Hepatocyte (in vitro differentiated cells): Measurements from ENCODE around the gene HTR6. TPM values are rescaled to one million over a fixed set of nuclear protein-coding genes. Genes with fewer than 3 reads are reported as not detected.

Experiments
- DNase-seq: peaks from one replicate; pipeline ENCODE4 v3.0.0-alpha.2; 2016; ENCODE audit warnings: low spot score
- H2AFZ ChIP-seq: fragments of 200-600 bp; sonication (generic); 2 replicates; pipeline ENCODE4 v1.6.0; 2016; ENCODE audit warnings: antibody characterized with exemption, mild to moderate bottlenecking
- H3K27ac ChIP-seq: fragments of 200-600 bp; sonication (generic); 2 replicates; pipeline ENCODE4 v1.5.1; 2016; ENCODE audit warnings: mild to moderate bottlenecking
- H3K27me3 ChIP-seq: fragments of 200-600 bp; sonication (generic); 2 replicates; pipeline ENCODE4 v1.6.1; 2016
- H3K36me3 ChIP-seq: fragments of 200-600 bp; sonication (generic); replicated peaks from 2 replicates; pipeline ENCODE4 v1.5.1; 2016; ENCODE audit warnings: low read depth; ENCODE audit not compliant: insufficient read depth
- H3K4me1 ChIP-seq: fragments of 200-600 bp; sonication (generic); 2 replicates; pipeline ENCODE4 v1.5.1; 2016; ENCODE audit warnings: mild to moderate bottlenecking, moderate library complexity; ENCODE audit not compliant: insufficient read depth
- H3K4me2 ChIP-seq: fragments of 200-600 bp; sonication (generic); 2 replicates; pipeline ENCODE4 v1.6.0; 2016
- H3K4me3 ChIP-seq: fragments of 200-600 bp; sonication (generic); 2 replicates; pipeline ENCODE4 v1.5.1; 2016; ENCODE audit warnings: mild to moderate bottlenecking
- H3K79me2 ChIP-seq: fragments of 200-600 bp; sonication (generic); 2 replicates; pipeline ENCODE4 v1.6.0; 2017; ENCODE audit warnings: mild to moderate bottlenecking
- H3K9me2 ChIP-seq: fragments of 200-600 bp; sonication (generic); replicated peaks from 2 replicates; pipeline ENCODE4 v1.6.0; 2017; ENCODE audit warnings: mild to moderate bottlenecking; ENCODE audit not compliant: insufficient read depth
- H3K9me3 ChIP-seq: fragments of 200-600 bp; sonication (generic); 2 replicates; pipeline ENCODE4 v1.5.1; 2016; ENCODE audit warnings: low read depth, mild to moderate bottlenecking
- H4K20me1 ChIP-seq: fragments of 200-600 bp; sonication (generic); 2 replicates; pipeline ENCODE4 v1.6.0; 2016; ENCODE audit warnings: mild to moderate bottlenecking; ENCODE audit not compliant: insufficient read depth, poor library complexity, severe bottlenecking
- EZH2 ChIP-seq: fragments of 200-600 bp; sonication (generic); IDR thresholded peaks from 2 replicates; pipeline ENCODE4 v1.6.1; 2016; ENCODE audit warnings: antibody characterized with exemption, mild to moderate bottlenecking, borderline replicate concordance
- EZH2phosphoT487 ChIP-seq: fragments of 200-600 bp; sonication (generic); IDR thresholded peaks from one replicate; pipeline ENCODE4 v1.6.1; 2018; ENCODE audit warnings: antibody characterized with exemption, mild to moderate bottlenecking, low read depth, moderate library complexity; ENCODE audit not compliant: unreplicated experiment, severe bottlenecking
- WGBS: methylation state at CpG from one replicate; pipeline ENCODE4 v1.1.6; 2016; ENCODE audit warnings: low lambda C conversion rate; ENCODE audit errors: missing lambda C conversion rate; 5-methylcytosine and 5-hydroxymethylcytosine counted together
- polyA plus RNA-seq: library from polyadenylated mRNA; unstranded; fragments of >200 nt; fragmentation: Nextera tagmentation; extraction: Ambion mirVana; gene quantifications from 2 replicates; pipeline ENCODE4 v1.2.1, GENCODE V29; 2016
- total RNA-seq: library from RNA; depleted of rRNA; stranded (reverse); fragments of >200 nt; gene quantifications from 2 replicates; pipeline ENCODE4 v1.2.3, GENCODE V29; 2014
- TF ChIP-seq, protein P1 (sequence below): fragments of 200-600 bp; sonication (generic); IDR thresholded peaks from 2 replicates; pipeline ENCODE4 v1.5.1; 2016; ENCODE audit warnings: antibody characterized with exemption, mild to moderate bottlenecking; ENCODE audit not compliant: poor library complexity

Gene HTR6
- total and polyA plus RNA-seq, 2 experiments from 2014 or later: not detected

DNA sequence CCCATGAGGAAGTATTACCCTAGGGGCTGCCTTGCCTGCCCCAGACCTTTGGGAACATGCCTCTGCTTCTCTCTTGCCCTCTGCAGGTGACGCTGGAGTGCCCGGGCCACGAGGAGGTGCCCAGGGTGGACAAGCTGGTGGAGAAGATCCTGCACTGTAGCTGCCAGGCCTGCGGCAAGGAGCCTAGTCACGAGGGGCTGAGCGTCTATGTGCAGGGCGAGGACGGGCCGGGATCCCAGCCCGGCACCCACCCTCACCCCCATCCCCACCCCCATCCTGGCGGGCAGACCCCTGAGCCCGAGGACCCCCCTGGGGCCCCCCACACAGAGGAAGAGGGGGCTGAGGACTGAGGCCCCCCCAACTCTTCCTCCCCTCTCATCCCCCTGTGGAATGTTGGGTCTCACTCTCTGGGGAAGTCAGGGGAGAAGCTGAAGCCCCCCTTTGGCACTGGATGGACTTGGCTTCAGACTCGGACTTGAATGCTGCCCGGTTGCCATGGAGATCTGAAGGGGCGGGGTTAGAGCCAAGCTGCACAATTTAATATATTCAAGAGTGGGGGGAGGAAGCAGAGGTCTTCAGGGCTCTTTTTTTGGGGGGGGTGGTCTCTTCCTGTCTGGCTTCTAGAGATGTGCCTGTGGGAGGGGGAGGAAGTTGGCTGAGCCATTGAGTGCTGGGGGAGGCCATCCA is 7.8 kb upstream of the HTR6 start:
- Histone ChIP-seq H3K27ac (no peak overlapping the region), H3K27me3 (peaks cover under 1% of the 10 kb centered on the region), H3K9me2 (no peaks in the 10 kb centered on the region), H4K20me1 (no peaks in the 10 kb centered on the region), H2AFZ (no peak overlapping the region), H3K79me2 (no peaks in the 10 kb centered on the region), H3K4me2 (no peak overlapping the region), H3K4me1 (no peaks in the 10 kb centered on the region), H3K4me3 (no peak overlapping the region), H3K36me3 (no peaks in the 10 kb centered on the region), H3K9me3 (no peaks in the 10 kb centered on the region)
- DNase-seq: no peak
- 89% methylated on average over 14 of the region's 15 CpGs for WGBS
- no peak for TF ChIP-seq EZH2
- TF ChIP-seq, protein P1, sequence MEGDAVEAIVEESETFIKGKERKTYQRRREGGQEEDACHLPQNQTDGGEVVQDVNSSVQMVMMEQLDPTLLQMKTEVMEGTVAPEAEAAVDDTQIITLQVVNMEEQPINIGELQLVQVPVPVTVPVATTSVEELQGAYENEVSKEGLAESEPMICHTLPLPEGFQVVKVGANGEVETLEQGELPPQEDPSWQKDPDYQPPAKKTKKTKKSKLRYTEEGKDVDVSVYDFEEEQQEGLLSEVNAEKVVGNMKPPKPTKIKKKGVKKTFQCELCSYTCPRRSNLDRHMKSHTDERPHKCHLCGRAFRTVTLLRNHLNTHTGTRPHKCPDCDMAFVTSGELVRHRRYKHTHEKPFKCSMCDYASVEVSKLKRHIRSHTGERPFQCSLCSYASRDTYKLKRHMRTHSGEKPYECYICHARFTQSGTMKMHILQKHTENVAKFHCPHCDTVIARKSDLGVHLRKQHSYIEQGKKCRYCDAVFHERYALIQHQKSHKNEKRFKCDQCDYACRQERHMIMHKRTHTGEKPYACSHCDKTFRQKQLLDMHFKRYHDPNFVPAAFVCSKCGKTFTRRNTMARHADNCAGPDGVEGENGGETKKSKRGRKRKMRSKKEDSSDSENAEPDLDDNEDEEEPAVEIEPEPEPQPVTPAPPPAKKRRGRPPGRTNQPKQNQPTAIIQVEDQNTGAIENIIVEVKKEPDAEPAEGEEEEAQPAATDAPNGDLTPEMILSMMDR: no peak
- no peak for TF ChIP-seq EZH2phosphoT487

DNA sequence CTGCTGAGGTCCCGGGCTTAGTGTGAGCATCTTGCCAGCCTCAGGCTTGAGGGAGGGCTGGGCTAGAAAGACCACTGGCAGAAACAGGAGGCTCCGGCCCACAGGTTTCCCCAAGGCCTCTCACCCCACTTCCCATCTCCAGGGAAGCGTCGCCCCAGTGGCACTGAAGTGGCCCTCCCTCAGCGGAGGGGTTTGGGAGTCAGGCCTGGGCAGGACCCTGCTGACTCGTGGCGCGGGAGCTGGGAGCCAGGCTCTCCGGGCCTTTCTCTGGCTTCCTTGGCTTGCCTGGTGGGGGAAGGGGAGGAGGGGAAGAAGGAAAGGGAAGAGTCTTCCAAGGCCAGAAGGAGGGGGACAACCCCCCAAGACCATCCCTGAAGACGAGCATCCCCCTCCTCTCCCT is 7.2 kb upstream of the HTR6 start:
- 94% methylated on average over 9 of the region's 10 CpGs for WGBS

DNA sequence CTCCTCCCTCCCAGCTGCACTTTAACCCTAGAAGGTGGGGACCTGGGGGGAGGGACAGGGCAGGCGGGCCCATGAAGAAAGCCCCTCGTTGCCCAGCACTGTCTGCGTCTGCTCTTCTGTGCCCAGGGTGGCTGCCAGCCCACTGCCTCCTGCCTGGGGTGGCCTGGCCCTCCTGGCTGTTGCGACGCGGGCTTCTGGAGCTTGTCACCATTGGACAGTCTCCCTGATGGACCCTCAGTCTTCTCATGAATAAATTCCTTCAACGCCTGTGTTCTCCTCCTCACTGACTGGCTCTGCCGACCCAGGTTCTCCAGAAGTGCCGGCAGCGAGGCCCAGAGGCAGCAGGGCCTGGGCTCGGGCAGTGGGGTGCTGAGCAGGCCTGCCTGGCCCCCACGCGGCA is 6.5 kb upstream of the HTR6 start:
- 97% methylated on average over 10 of the region's 13 CpGs for WGBS
- H3K36me3 ChIP-seq: no peaks in the 10 kb centered on the region
- no peak overlapping the region for H2AFZ ChIP-seq
- peaks cover 10% of the 10 kb centered on the region for H3K27me3 ChIP-seq
- no peaks in the 10 kb centered on the region for H3K9me3 ChIP-seq
- no peak overlapping the region for H3K4me2 ChIP-seq
- H3K27ac ChIP-seq: no peak overlapping the region
- no peaks in the 10 kb centered on the region for H3K9me2 ChIP-seq
- H3K4me3 ChIP-seq: no peak overlapping the region
- no peaks in the 10 kb centered on the region for H4K20me1 ChIP-seq
- DNase-seq: no peak
- TF ChIP-seq EZH2phosphoT487 (no peak), EZH2 (no peak)
- TF ChIP-seq, protein P1: no peak
- H3K79me2 ChIP-seq: no peaks in the 10 kb centered on the region
- no peaks in the 10 kb centered on the region for H3K4me1 ChIP-seq

More for the DNA sequence above, 7.2 kb upstream of the HTR6 start:
- H4K20me1 ChIP-seq: no peaks in the 10 kb centered on the region
- H3K79me2 ChIP-seq: no peaks in the 10 kb centered on the region
- no peaks in the 10 kb centered on the region for H3K9me3 ChIP-seq
- H3K4me2 ChIP-seq: no peak overlapping the region
- no peak overlapping the region for H2AFZ ChIP-seq
- DNase-seq: no peak
- H3K4me1 ChIP-seq: no peaks in the 10 kb centered on the region
- H3K27ac ChIP-seq: no peak overlapping the region
- no peaks in the 10 kb centered on the region for H3K9me2 ChIP-seq
- no peaks in the 10 kb centered on the region for H3K36me3 ChIP-seq
- H3K27me3 ChIP-seq: peaks cover 4% of the 10 kb centered on the region
- TF ChIP-seq EZH2 (no peak), EZH2phosphoT487 (no peak)
- TF ChIP-seq, protein P1: no peak
- H3K4me3 ChIP-seq: no peak overlapping the region
